ENCODE measurements around the gene SF3B2.

DNA sequence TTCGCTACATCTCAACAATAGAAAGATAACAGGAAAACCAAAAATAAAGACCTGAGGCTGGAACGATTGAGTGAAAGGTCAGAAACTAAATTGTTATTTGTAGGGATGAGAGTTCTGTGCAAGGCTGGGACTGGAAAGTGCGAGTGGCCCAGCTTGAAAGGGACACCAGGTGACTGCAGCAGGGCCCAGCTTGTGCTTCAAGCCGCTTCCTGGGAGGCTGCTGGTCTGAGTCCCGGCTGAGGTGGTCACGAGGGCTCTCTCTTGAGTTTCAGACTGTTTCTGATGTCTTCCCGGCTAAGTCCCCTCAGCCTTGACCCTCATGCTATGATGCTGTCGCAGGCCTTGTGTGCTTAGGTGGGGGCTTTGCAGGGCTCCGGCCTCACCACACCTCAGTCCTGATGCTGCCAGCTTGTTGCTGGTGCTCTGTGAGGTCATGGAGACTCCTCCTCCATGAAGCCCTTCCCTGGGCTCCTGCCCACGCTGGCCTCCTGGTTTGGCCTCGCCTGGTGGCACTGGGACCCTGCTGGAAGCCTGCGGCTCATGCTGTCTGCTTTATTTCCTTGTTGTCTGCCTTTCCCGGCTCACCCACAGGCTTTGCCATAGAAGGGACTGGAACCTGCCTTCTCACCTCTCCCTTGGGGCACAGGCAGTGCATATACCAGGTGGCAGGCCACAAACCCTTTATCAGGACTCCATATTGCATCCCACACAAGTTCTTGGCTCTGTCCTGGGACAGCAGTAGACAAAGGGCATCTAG is 45.9 kb upstream of the SF3B2 start:
- no peak for TF ChIP-seq EZH2phosphoT487 (IDR thresholded peaks at IDR 0.05; ENCODE audit: low read depth)
- TF ChIP-seq, protein P1, sequence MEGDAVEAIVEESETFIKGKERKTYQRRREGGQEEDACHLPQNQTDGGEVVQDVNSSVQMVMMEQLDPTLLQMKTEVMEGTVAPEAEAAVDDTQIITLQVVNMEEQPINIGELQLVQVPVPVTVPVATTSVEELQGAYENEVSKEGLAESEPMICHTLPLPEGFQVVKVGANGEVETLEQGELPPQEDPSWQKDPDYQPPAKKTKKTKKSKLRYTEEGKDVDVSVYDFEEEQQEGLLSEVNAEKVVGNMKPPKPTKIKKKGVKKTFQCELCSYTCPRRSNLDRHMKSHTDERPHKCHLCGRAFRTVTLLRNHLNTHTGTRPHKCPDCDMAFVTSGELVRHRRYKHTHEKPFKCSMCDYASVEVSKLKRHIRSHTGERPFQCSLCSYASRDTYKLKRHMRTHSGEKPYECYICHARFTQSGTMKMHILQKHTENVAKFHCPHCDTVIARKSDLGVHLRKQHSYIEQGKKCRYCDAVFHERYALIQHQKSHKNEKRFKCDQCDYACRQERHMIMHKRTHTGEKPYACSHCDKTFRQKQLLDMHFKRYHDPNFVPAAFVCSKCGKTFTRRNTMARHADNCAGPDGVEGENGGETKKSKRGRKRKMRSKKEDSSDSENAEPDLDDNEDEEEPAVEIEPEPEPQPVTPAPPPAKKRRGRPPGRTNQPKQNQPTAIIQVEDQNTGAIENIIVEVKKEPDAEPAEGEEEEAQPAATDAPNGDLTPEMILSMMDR (IDR thresholded peaks at IDR 0.05; ENCODE audit: low read depth, low read length): no peak
